SU-DHL-6 (cell line): Measurements from ENCODE around the gene AHCY.
"Not testable (repeated sequence)": the region's sequence is repeated elsewhere in the genome, so short reads cannot be mapped to it uniquely, and the experiment has no call there.

Experiments used
- H2AFZ ChIP-seq: fragments of 200-600 bp; sonication (generic); 2 replicates; pipeline ENCODE4 v1.6.1; 2014; ENCODE audit warnings: low read depth, mild to moderate bottlenecking, moderate library complexity, mixed read lengths, antibody characterized with exemption, low read length; ENCODE audit not compliant: severe bottlenecking
- H3F3A ChIP-seq: fragments of 200-600 bp; shearing (Covaris generic); 2 replicates; pipeline ENCODE4 v1.6.0; 2016; ENCODE audit warnings: antibody characterized with exemption, mild to moderate bottlenecking; ENCODE audit not compliant: insufficient read depth
- H3K27ac ChIP-seq: fragments of 200-600 bp; sonication (generic); 2 replicates; pipeline ENCODE4 v1.5.1; 2016; ENCODE audit warnings: low read depth, mild to moderate bottlenecking, low read length, moderate library complexity, mixed read lengths
- H3K27me3 ChIP-seq: fragments of 200-600 bp; sonication (generic), shearing (Covaris generic); 2 replicates; pipeline ENCODE4 v1.6.0; 2014; ENCODE audit warnings: mild to moderate bottlenecking, low read length
- H3K36me3 ChIP-seq: fragments of 200-600 bp; sonication (generic); 2 replicates; pipeline ENCODE4 v1.6.1; 2014; ENCODE audit warnings: mild to moderate bottlenecking, low read length, mixed read lengths
- H3K4me2 ChIP-seq: fragments of 300-600, 200-600 bp; shearing (Covaris generic), sonication (generic); 2 replicates; pipeline ENCODE4 v1.6.0; 2014; ENCODE audit warnings: low read length, low read depth, mild to moderate bottlenecking; ENCODE audit not compliant: poor library complexity, severe bottlenecking
- H3K4me3 ChIP-seq: fragments of 200-600 bp; sonication (generic); 2 replicates; pipeline ENCODE4 v1.5.1; 2014; ENCODE audit warnings: antibody characterized with exemption, low read length, mild to moderate bottlenecking, mixed read lengths; ENCODE audit not compliant: insufficient read depth, poor library complexity, severe bottlenecking
- H3K79me2 ChIP-seq: fragments of 200-600 bp; sonication (generic); 2 replicates; pipeline ENCODE4 v1.6.1; 2014; ENCODE audit warnings: mild to moderate bottlenecking, low read length, moderate library complexity; ENCODE audit not compliant: insufficient read depth
- H3K9ac ChIP-seq: fragments of 200-600 bp; sonication (generic); 2 replicates; pipeline ENCODE4 v1.7.0; 2014; ENCODE audit warnings: mild to moderate bottlenecking, low read length
- H3K9me2 ChIP-seq: fragments of 200-600 bp; sonication (generic); replicated peaks from 2 replicates; pipeline ENCODE4 v1.6.1; 2014; ENCODE audit warnings: low read length; ENCODE audit not compliant: insufficient read depth
- H3K9me3 ChIP-seq: fragments of 200-600 bp; sonication (generic); 2 replicates; pipeline ENCODE4 v1.6.1; 2014; ENCODE audit warnings: low read length, mixed read lengths; ENCODE audit not compliant: insufficient read depth
- H4K20me1 ChIP-seq: fragments of 200-600 bp; sonication (generic); 2 replicates; pipeline ENCODE4 v1.6.1; 2014; ENCODE audit warnings: low read depth, mild to moderate bottlenecking, antibody characterized with exemption, low read length, moderate library complexity, mixed read lengths
- EZH2phosphoT487 ChIP-seq: fragments of 200-600 bp; sonication (generic), shearing (Covaris generic); conservative IDR thresholded peaks from 2 replicates; pipeline ENCODE4 v1.6.1; 2018; ENCODE audit warnings: mild to moderate bottlenecking, antibody characterized with exemption, low read length, moderate library complexity, mixed read lengths
- TF ChIP-seq, protein P1 (sequence below): fragments of 200-600 bp; sonication (generic); IDR thresholded peaks from one replicate; pipeline ENCODE4 v1.5.1; 2017; ENCODE audit warnings: antibody characterized with exemption, mild to moderate bottlenecking, low read length, moderate library complexity; ENCODE audit not compliant: insufficient read depth, poor library complexity, severe bottlenecking

The AHCY gene

GRCh38 chr20:34243377-34243776 lies 59.8 kb downstream of the AHCY start:
- no peak overlapping the region for H3K27ac ChIP-seq
- H3K36me3 ChIP-seq = no peaks in the 10 kb centered on the region
- no peak overlapping the region for H2AFZ ChIP-seq
- H3K9me3 ChIP-seq = no peaks in the 10 kb centered on the region
- no peaks in the 10 kb centered on the region for H3K9me2 ChIP-seq
- H3K4me3 ChIP-seq = no peak overlapping the region
- TF ChIP-seq EZH2phosphoT487 = no peak
- TF ChIP-seq, protein P1, sequence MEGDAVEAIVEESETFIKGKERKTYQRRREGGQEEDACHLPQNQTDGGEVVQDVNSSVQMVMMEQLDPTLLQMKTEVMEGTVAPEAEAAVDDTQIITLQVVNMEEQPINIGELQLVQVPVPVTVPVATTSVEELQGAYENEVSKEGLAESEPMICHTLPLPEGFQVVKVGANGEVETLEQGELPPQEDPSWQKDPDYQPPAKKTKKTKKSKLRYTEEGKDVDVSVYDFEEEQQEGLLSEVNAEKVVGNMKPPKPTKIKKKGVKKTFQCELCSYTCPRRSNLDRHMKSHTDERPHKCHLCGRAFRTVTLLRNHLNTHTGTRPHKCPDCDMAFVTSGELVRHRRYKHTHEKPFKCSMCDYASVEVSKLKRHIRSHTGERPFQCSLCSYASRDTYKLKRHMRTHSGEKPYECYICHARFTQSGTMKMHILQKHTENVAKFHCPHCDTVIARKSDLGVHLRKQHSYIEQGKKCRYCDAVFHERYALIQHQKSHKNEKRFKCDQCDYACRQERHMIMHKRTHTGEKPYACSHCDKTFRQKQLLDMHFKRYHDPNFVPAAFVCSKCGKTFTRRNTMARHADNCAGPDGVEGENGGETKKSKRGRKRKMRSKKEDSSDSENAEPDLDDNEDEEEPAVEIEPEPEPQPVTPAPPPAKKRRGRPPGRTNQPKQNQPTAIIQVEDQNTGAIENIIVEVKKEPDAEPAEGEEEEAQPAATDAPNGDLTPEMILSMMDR = no peak
- H3K27me3 ChIP-seq = no peaks in the 10 kb centered on the region
- no peak overlapping the region for H3K9ac ChIP-seq
- no peaks in the 10 kb centered on the region for H3K79me2 ChIP-seq
- no peaks in the 10 kb centered on the region for H4K20me1 ChIP-seq
- no peaks in the 10 kb centered on the region for H3F3A ChIP-seq
- no peak overlapping the region for H3K4me2 ChIP-seq

DNA sequence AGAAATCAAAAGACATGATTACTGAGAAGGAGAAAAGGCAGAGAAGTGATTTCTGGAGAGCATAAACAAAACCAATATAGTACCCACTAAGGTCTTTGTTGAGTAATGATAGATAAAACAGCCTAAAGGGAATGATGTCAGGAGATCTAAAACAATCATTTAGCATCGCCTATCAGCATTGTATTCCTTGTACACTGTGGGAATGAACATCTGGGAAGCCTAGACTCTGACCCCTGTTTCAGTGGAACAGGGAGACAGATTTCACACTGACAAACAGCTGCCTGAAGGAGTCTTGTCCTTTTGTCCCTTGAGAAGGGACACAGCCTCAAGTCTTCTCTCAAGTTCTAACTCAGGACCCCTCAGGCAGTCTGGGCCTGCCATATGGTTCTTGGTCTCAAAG lies 60.3 kb downstream of the AHCY start:
- no peaks in the 10 kb centered on the region; the same call in 1 of the 2 replicates for H3K27me3 ChIP-seq
- no peaks in the 10 kb centered on the region for H3K9me2 ChIP-seq
- no peak overlapping the region for H2AFZ ChIP-seq
- no peaks in the 10 kb centered on the region for H3K36me3 ChIP-seq
- H3K79me2 ChIP-seq = no peaks in the 10 kb centered on the region
- no peak overlapping the region for H3K4me2 ChIP-seq
- no peak overlapping the region for H3K4me3 ChIP-seq
- no peak overlapping the region for H3K27ac ChIP-seq
- no peaks in the 10 kb centered on the region for H3F3A ChIP-seq
- H3K9ac ChIP-seq = no peak overlapping the region
- TF ChIP-seq, protein P1 = no peak
- TF ChIP-seq EZH2phosphoT487 = no peak
- H3K9me3 ChIP-seq = 0 out of 2 replicates have a peak, but pooled peaks cover under 1% of the 10 kb centered on the region
- H4K20me1 ChIP-seq = no peaks in the 10 kb centered on the region

DNA sequence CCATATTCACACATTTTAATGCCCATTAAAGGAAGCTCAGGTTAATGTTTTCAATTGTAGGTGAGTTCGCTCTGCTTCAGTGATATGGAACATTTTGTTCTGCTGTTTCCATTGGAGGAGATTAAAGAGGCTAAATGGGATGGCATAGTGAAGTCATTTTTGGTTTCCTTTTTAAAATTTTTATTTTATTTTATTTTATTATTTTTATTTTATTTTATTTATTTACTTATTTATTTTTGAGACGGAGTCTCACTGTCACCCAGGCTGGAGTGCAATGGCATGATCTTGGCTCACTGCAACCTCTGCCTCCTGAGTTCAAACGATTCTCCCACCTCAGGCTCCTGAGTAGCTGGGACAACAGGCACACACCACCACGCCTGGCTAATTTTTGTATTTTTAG lies 61.1 kb downstream of the AHCY start:
- H3K79me2 ChIP-seq, H4K20me1 ChIP-seq, H3K36me3 ChIP-seq, H3K9ac ChIP-seq, H3K9me2 ChIP-seq, H3K9me3 ChIP-seq, H3K27ac ChIP-seq, H3K4me2 ChIP-seq, H3K27me3 ChIP-seq, H3F3A ChIP-seq, H2AFZ ChIP-seq, H3K4me3 ChIP-seq: not testable (repeated sequence)

- no peak within 1 kb of the TSS for H3K27ac ChIP-seq
Measured at GRCh38 chr20:34240693-34241615, 62.2 kb downstream of the AHCY start, which contains the start of gene ASIP. TSS of gene ASIP (plus strand) at chr20:34241423. CDS start at chr20:34260375, 18,952 bp downstream.

More at GRCh38 chr20:34240693-34241615, 62.2 kb downstream of the AHCY start, which contains the start of gene ASIP:
- Histone ChIP-seq H3K36me3 (no peaks in the 10 kb centered on the region), H3F3A (no peaks in the 10 kb centered on the region), H3K9me2 (no peaks in the 10 kb centered on the region), H3K79me2 (no peaks in the 10 kb centered on the region), H3K9ac (no peak within 1 kb of the TSS), H4K20me1 (no peaks in the 10 kb centered on the region), H3K27me3 (peaks cover 3% of the 10 kb centered on the region; the same call in 1 of the 2 replicates), H3K4me3 (no peak within 1 kb of the TSS), H3K9me3 (0 out of 2 replicates have a peak, but pooled peaks cover 7% of the 10 kb centered on the region), H3K4me2 (no peak within 1 kb of the TSS), H2AFZ (no peak within 1 kb of the TSS)
- TF ChIP-seq EZH2phosphoT487 = no peak
- TF ChIP-seq, protein P1 = no peak
